HepG2 (cell line): ENCODE data around the gene CYSRT1. TPM values are rescaled to one million over a fixed set of nuclear protein-coding genes. Genes with fewer than 3 reads are reported as not detected.

Experiments
- ARNT2 ChIP-seq: sonication (generic); formaldehyde crosslinking; IDR thresholded peaks from 2 replicates; pipeline ENCODE4 v1.8.0; 2022; ENCODE audit warnings: mild to moderate bottlenecking, low read depth, missing genetic modification reagents, moderate library complexity
- CHCHD3 ChIP-seq: sonication (generic); formaldehyde crosslinking; IDR thresholded peaks from 2 replicates; pipeline ENCODE4 v1.8.0; 2022; ENCODE audit warnings: mild to moderate bottlenecking, missing genetic modification reagents, moderate library complexity
- ELF3 ChIP-seq: IDR thresholded peaks from 2 replicates; pipeline ENCODE4 v1.6.1; 2016; ENCODE audit warnings: missing genetic modification reagents, missing compliant biosample characterization
- JUN ChIP-seq: sonication (generic); formaldehyde crosslinking; IDR thresholded peaks from 2 replicates; pipeline ENCODE4 v1.4.0; 2020; ENCODE audit warnings: mild to moderate bottlenecking, missing genetic modification reagents
- KLF6 ChIP-seq: IDR thresholded peaks from 2 replicates; pipeline ENCODE4 v1.8.0; 2016; ENCODE audit warnings: missing biosample characterization, missing genetic modification reagents
- KLF9 ChIP-seq: IDR thresholded peaks from 2 replicates; pipeline ENCODE4 v1.6.1; 2016; ENCODE audit warnings: low read depth
- RBM39 ChIP-seq: fragments of 200-400 bp; formaldehyde crosslinking; IDR thresholded peaks from one replicate; pipeline ENCODE4 v1.6.1; 2018; ENCODE audit warnings: antibody characterized with exemption, mild to moderate bottlenecking, low read depth, low read length; ENCODE audit not compliant: poor library complexity, severe bottlenecking
- TAF15 ChIP-seq: fragments of 200-400 bp; formaldehyde crosslinking; IDR thresholded peaks from one replicate; pipeline ENCODE4 v1.6.1; 2018; ENCODE audit warnings: mild to moderate bottlenecking, low read depth, low read length; ENCODE audit not compliant: poor library complexity, severe bottlenecking
- XBP1 ChIP-seq: sonication (generic); formaldehyde crosslinking; IDR thresholded peaks from 2 replicates; pipeline ENCODE4 v1.5.0; 2020; ENCODE audit warnings: missing genetic modification reagents
- ZNF274 ChIP-seq: sonication (generic); formaldehyde crosslinking; IDR thresholded peaks from 2 replicates; pipeline ENCODE4 v1.5.1; 2020; ENCODE audit warnings: mild to moderate bottlenecking, missing genetic modification reagents
- ZNF3 ChIP-seq: IDR thresholded peaks from 2 replicates; pipeline ENCODE4 v1.7.0; 2017; ENCODE audit warnings: inconsistent platforms
- ZNF550 ChIP-seq: sonication (generic); formaldehyde crosslinking; IDR thresholded peaks from 2 replicates; pipeline ENCODE4 v1.4.0; 2020; ENCODE audit warnings: mild to moderate bottlenecking, missing genetic modification reagents, borderline replicate concordance
- ZNF570 ChIP-seq: sonication (generic); formaldehyde crosslinking; IDR thresholded peaks from 2 replicates; pipeline ENCODE4 v1.4.0; 2020; ENCODE audit warnings: mild to moderate bottlenecking, missing genetic modification reagents, borderline replicate concordance
- ZNF776 ChIP-seq: sonication (generic); formaldehyde crosslinking; IDR thresholded peaks from 2 replicates; pipeline ENCODE4 v1.4.0; 2020; ENCODE audit warnings: mild to moderate bottlenecking, missing genetic modification reagents
- polyA plus RNA-seq, 8 experiments: library from polyadenylated mRNA; depleted of rRNA in 3 of 8; stranded (reverse) in 7 of 8; unstranded in 1 of 8; fragments of >200 nt; fragmentation: Illumina TruSeq in 4 of 8; extraction: Trizol in 4 of 8; gene quantifications; 2 replicates each; pipeline versions ENCODE4 v1.2.1 to v1.2.3, GENCODE V29; 2011 to 2016; ENCODE audit warnings: low read depth in 4 of 8, missing spikeins in 1 of 8, mixed read lengths in 1 of 8; ENCODE audit not compliant: insufficient read depth in 1 of 8
- total RNA-seq, 5 experiments: library from RNA; depleted of rRNA; stranded (reverse); fragments of >200 nt; fragmentation: Illumina TruSeq; extraction: Trizol; gene quantifications; 2 replicates each; pipeline ENCODE4 v1.2.3, GENCODE V29; 2016; ENCODE audit warnings: low read depth in 1 of 5
- TF ChIP-seq, protein P1 (sequence below): sonication (generic); formaldehyde crosslinking; conservative IDR thresholded peaks from 2 replicates; pipeline ENCODE4 v1.5.0; 2020; ENCODE audit warnings: missing genetic modification reagents
- TF ChIP-seq, protein P2 (sequence below): sonication (generic); formaldehyde crosslinking; IDR thresholded peaks from 2 replicates; pipeline ENCODE4 v1.4.0; 2020; ENCODE audit warnings: missing genetic modification reagents, low read depth, mild to moderate bottlenecking, borderline replicate concordance
- TF ChIP-seq, protein P3 (sequence below): sonication (generic); formaldehyde crosslinking; IDR thresholded peaks from 2 replicates; pipeline ENCODE4 v1.4.0; 2020; ENCODE audit warnings: missing genetic modification reagents, borderline replicate concordance
- TF ChIP-seq, protein P4 (sequence below): sonication (generic); formaldehyde crosslinking; IDR thresholded peaks from 2 replicates; pipeline ENCODE4 v1.4.0; 2020; ENCODE audit warnings: mild to moderate bottlenecking, low read depth, missing genetic modification reagents
- TF ChIP-seq, protein P5 (sequence below): sonication (generic); formaldehyde crosslinking; IDR thresholded peaks from 2 replicates; pipeline ENCODE4 v1.5.0; 2020; ENCODE audit warnings: missing genetic modification reagents, mild to moderate bottlenecking, borderline replicate concordance

Gene CYSRT1
- total and polyA plus RNA-seq, 2 of the 13 experiments (the other 11 are each of a cell fraction or from before 2014, with no cell fraction given): 1.5 to 2.1 TPM

DNA sequence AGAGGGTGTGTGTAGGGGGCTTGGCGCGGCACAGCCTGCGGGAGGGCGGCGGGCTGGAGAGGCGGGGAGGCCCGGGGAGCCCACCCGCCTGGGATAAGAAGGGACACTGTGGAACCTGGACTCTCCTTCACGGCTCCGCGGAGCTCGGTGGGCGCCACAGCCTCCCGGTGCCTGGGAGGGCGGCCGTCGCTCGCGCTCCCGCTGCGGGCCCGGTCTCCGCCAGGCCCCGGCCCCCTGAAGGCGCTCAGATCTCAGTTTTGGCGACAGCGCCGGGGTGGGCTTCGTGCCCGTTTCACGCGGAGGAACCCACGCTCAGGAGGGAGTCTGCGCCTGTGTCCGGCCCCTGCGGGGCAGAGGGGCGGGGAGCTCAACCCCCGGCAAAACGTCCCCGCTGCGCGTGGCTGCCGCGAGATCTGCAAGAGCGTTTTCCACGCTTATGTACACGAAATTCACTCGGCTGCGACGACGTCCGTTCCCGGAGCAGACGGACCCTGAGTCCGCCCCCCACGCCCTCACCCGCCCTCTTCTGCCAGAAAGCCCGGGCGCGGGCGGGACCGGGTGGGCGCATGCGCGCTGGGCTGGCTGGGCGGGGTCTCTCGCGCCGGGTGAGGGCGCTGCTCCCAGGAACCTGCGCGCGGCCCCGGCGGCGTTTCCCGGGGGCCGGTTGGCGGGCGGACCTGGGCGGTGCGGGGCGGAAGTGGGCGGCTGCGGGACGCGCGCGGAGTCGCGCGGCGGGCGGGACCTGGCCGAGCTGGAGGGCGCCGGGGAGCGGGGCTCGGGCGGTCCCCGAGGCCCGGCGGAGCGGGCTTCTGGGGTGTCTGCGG, 29.9 kb downstream of the CYSRT1 start, which contains the start of gene NELFB (continued):
- TF ChIP-seq, protein P1, sequence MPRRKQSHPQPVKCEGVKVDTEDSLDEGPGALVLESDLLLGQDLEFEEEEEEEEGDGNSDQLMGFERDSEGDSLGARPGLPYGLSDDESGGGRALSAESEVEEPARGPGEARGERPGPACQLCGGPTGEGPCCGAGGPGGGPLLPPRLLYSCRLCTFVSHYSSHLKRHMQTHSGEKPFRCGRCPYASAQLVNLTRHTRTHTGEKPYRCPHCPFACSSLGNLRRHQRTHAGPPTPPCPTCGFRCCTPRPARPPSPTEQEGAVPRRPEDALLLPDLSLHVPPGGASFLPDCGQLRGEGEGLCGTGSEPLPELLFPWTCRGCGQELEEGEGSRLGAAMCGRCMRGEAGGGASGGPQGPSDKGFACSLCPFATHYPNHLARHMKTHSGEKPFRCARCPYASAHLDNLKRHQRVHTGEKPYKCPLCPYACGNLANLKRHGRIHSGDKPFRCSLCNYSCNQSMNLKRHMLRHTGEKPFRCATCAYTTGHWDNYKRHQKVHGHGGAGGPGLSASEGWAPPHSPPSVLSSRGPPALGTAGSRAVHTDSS: no peak; the same call in 1 of the 2 replicates
- TF ChIP-seq, protein P2, sequence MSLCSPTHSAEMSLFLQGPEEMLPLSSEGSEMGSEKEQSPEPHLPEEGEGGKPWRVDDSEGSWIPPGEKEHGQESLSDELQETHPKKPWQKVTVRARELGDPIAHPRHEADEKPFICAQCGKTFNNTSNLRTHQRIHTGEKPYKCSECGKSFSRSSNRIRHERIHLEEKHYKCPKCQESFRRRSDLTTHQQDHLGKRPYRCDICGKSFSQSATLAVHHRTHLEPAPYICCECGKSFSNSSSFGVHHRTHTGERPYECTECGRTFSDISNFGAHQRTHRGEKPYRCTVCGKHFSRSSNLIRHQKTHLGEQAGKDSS (CRISPR knock-in tag): no peak
- TF ChIP-seq, protein P3, sequence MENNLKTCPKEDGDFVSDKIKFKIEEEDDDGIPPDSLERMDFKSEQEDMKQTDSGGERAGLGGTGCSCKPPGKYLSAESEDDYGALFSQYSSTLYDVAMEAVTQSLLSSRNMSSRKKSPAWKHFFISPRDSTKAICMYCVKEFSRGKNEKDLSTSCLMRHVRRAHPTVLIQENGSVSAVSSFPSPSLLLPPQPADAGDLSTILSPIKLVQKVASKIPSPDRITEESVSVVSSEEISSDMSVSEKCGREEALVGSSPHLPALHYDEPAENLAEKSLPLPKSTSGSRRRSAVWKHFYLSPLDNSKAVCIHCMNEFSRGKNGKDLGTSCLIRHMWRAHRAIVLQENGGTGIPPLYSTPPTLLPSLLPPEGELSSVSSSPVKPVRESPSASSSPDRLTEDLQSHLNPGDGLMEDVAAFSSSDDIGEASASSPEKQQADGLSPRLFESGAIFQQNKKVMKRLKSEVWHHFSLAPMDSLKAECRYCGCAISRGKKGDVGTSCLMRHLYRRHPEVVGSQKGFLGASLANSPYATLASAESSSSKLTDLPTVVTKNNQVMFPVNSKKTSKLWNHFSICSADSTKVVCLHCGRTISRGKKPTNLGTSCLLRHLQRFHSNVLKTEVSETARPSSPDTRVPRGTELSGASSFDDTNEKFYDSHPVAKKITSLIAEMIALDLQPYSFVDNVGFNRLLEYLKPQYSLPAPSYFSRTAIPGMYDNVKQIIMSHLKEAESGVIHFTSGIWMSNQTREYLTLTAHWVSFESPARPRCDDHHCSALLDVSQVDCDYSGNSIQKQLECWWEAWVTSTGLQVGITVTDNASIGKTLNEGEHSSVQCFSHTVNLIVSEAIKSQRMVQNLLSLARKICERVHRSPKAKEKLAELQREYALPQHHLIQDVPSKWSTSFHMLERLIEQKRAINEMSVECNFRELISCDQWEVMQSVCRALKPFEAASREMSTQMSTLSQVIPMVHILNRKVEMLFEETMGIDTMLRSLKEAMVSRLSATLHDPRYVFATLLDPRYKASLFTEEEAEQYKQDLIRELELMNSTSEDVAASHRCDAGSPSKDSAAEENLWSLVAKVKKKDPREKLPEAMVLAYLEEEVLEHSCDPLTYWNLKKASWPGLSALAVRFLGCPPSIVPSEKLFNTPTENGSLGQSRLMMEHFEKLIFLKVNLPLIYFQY (CRISPR knock-in tag): no peak; the same call in 1 of the 2 replicates
- TF ChIP-seq ZNF274 (CRISPR knock-in tag) (no peak), ZNF776 (peak; percentile 69; the same call in 1 of the 2 replicates), JUN (no peak), KLF6 (CRISPR knock-in tag) (peak; percentile 33; the same call in 1 of the 2 replicates), TAF15 (peak; percentile 34), ZNF570 (CRISPR knock-in tag) (no peak), ELF3 (CRISPR knock-in tag) (peak; percentile 10; the same call in 1 of the 2 replicates), RBM39 (no peak), ARNT2 (CRISPR knock-in tag) (peak; percentile 60), XBP1 (CRISPR knock-in tag) (no peak), KLF9 (CRISPR knock-in tag) (no peak), CHCHD3 (CRISPR knock-in tag) (peak; percentile 40; the same call in 1 of the 2 replicates), ZNF3 (CRISPR knock-in tag) (no peak), ZNF550 (no peak)
- TF ChIP-seq, protein P4, sequence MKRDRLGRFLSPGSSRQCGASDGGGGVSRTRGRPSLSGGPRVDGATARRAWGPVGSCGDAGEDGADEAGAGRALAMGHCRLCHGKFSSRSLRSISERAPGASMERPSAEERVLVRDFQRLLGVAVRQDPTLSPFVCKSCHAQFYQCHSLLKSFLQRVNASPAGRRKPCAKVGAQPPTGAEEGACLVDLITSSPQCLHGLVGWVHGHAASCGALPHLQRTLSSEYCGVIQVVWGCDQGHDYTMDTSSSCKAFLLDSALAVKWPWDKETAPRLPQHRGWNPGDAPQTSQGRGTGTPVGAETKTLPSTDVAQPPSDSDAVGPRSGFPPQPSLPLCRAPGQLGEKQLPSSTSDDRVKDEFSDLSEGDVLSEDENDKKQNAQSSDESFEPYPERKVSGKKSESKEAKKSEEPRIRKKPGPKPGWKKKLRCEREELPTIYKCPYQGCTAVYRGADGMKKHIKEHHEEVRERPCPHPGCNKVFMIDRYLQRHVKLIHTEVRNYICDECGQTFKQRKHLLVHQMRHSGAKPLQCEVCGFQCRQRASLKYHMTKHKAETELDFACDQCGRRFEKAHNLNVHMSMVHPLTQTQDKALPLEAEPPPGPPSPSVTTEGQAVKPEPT (CRISPR knock-in tag): no peak
- TF ChIP-seq, protein P5, sequence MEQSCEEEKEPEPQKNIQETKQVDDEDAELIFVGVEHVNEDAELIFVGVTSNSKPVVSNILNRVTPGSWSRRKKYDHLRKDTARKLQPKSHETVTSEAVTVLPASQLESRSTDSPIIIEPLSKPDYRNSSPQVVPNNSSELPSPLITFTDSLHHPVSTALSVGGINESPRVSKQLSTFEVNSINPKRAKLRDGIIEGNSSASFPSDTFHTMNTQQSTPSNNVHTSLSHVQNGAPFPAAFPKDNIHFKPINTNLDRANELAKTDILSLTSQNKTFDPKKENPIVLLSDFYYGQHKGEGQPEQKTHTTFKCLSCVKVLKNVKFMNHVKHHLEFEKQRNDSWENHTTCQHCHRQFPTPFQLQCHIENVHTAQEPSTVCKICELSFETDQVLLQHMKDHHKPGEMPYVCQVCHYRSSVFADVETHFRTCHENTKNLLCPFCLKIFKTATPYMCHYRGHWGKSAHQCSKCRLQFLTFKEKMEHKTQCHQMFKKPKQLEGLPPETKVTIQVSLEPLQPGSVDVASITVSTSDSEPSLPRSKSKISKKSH (CRISPR knock-in tag): no peak
